Panc1 (cell line): ENCODE results near the gene RETSAT.

Experiments used
- POLR2AphosphoS5 ChIP-seq: IDR thresholded peaks from 2 replicates; pipeline ENCODE4 v1.6.1; 2012; ENCODE audit warnings: mild to moderate bottlenecking, low read depth, low read length, moderate library complexity
- SIN3A ChIP-seq: IDR thresholded peaks from 2 replicates; pipeline ENCODE4 v1.6.1; 2012; ENCODE audit warnings: low read depth, mild to moderate bottlenecking, low read length, moderate library complexity, borderline replicate concordance; ENCODE audit not compliant: insufficient read depth
- TCF7L2 ChIP-seq: IDR thresholded peaks from 2 replicates; pipeline ENCODE4 v1.6.1; 2011; ENCODE audit warnings: mild to moderate bottlenecking, low read depth, low read length, inconsistent platforms
- TF ChIP-seq, protein P1 (sequence below): fragments of 450-650 bp; IDR thresholded peaks from 2 replicates; pipeline ENCODE4 v1.5.1; 2017; ENCODE audit warnings: mild to moderate bottlenecking
- TF ChIP-seq, protein P2 (sequence below), 2 experiments: IDR thresholded peaks; 2 replicates each; pipeline ENCODE4 v1.6.1; 2011 to 2012; ENCODE audit warnings: low read depth in 2 of 2, control low read depth in 1 of 2, low read length in 1 of 2, mild to moderate bottlenecking in 1 of 2, moderate library complexity in 1 of 2; ENCODE audit not compliant: insufficient read depth in 1 of 2

- TF ChIP-seq SIN3A (peak; percentile 1; the same call in 1 of the 2 replicates), POLR2AphosphoS5 (no peak), TCF7L2 (no peak)
- TF ChIP-seq, protein P1, sequence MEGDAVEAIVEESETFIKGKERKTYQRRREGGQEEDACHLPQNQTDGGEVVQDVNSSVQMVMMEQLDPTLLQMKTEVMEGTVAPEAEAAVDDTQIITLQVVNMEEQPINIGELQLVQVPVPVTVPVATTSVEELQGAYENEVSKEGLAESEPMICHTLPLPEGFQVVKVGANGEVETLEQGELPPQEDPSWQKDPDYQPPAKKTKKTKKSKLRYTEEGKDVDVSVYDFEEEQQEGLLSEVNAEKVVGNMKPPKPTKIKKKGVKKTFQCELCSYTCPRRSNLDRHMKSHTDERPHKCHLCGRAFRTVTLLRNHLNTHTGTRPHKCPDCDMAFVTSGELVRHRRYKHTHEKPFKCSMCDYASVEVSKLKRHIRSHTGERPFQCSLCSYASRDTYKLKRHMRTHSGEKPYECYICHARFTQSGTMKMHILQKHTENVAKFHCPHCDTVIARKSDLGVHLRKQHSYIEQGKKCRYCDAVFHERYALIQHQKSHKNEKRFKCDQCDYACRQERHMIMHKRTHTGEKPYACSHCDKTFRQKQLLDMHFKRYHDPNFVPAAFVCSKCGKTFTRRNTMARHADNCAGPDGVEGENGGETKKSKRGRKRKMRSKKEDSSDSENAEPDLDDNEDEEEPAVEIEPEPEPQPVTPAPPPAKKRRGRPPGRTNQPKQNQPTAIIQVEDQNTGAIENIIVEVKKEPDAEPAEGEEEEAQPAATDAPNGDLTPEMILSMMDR: no peak
- TF ChIP-seq, protein P2, sequence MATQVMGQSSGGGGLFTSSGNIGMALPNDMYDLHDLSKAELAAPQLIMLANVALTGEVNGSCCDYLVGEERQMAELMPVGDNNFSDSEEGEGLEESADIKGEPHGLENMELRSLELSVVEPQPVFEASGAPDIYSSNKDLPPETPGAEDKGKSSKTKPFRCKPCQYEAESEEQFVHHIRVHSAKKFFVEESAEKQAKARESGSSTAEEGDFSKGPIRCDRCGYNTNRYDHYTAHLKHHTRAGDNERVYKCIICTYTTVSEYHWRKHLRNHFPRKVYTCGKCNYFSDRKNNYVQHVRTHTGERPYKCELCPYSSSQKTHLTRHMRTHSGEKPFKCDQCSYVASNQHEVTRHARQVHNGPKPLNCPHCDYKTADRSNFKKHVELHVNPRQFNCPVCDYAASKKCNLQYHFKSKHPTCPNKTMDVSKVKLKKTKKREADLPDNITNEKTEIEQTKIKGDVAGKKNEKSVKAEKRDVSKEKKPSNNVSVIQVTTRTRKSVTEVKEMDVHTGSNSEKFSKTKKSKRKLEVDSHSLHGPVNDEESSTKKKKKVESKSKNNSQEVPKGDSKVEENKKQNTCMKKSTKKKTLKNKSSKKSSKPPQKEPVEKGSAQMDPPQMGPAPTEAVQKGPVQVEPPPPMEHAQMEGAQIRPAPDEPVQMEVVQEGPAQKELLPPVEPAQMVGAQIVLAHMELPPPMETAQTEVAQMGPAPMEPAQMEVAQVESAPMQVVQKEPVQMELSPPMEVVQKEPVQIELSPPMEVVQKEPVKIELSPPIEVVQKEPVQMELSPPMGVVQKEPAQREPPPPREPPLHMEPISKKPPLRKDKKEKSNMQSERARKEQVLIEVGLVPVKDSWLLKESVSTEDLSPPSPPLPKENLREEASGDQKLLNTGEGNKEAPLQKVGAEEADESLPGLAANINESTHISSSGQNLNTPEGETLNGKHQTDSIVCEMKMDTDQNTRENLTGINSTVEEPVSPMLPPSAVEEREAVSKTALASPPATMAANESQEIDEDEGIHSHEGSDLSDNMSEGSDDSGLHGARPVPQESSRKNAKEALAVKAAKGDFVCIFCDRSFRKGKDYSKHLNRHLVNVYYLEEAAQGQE (IDR thresholded peaks at IDR 0.05; ENCODE audit: insufficient read depth in 1 of 2, low read depth in 2 of 2, low read length in 1 of 2): no peak
Measured at GRCh38 chr2:85326406-85327159, 27.7 kb downstream of the RETSAT start.
